Loucy (cell line): Measurements from ENCODE around the gene TMEM18.

Experiments
- EZH2phosphoT487 ChIP-seq: fragments of 200-600 bp; IDR thresholded peaks from 2 replicates; pipeline ENCODE4 v1.6.1; 2018; ENCODE audit warnings: antibody characterized with exemption, mild to moderate bottlenecking, moderate library complexity, borderline replicate concordance
- TF ChIP-seq, protein P1 (sequence below): fragments of 200-600 bp; sonication (generic); conservative IDR thresholded peaks from 2 replicates; pipeline ENCODE4 v1.5.1; 2014; ENCODE audit warnings: mild to moderate bottlenecking, antibody characterized with exemption, low read length

DNA sequence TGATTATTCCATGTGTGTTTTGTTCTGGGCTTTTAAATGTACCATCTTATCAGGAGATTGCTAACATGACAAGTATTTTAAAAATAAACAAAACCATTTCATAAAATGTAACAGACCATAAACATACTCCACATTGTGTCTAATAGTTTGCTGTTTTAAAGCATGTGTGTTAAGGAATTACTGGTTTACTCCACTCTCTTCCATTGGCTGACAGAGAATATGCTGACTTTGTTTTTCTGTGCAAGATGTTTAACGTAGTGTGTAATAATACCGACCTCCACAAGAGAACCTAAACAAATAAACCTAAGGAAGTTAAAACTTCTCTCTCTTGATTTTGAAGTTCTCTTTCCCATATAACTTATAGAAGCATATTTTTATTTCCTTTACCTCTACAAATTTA is 17.0 kb upstream of the TMEM18 start:
- TF ChIP-seq, protein P1, sequence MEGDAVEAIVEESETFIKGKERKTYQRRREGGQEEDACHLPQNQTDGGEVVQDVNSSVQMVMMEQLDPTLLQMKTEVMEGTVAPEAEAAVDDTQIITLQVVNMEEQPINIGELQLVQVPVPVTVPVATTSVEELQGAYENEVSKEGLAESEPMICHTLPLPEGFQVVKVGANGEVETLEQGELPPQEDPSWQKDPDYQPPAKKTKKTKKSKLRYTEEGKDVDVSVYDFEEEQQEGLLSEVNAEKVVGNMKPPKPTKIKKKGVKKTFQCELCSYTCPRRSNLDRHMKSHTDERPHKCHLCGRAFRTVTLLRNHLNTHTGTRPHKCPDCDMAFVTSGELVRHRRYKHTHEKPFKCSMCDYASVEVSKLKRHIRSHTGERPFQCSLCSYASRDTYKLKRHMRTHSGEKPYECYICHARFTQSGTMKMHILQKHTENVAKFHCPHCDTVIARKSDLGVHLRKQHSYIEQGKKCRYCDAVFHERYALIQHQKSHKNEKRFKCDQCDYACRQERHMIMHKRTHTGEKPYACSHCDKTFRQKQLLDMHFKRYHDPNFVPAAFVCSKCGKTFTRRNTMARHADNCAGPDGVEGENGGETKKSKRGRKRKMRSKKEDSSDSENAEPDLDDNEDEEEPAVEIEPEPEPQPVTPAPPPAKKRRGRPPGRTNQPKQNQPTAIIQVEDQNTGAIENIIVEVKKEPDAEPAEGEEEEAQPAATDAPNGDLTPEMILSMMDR = no peak
- no peak for TF ChIP-seq EZH2phosphoT487
